Erythroblast (primary cell): ENCODE data around the gene FES.

ENCODE experiments used
- GATA1 ChIP-seq: IDR thresholded peaks from 2 replicates; pipeline ENCODE4 v1.6.1; 2011; ENCODE audit warnings: low read depth, mild to moderate bottlenecking, control low read depth, low read length, moderate library complexity
- POLR2A ChIP-seq: IDR thresholded peaks from 2 replicates; pipeline ENCODE4 v1.6.1; 2011; ENCODE audit warnings: mild to moderate bottlenecking, low read length

DNA sequence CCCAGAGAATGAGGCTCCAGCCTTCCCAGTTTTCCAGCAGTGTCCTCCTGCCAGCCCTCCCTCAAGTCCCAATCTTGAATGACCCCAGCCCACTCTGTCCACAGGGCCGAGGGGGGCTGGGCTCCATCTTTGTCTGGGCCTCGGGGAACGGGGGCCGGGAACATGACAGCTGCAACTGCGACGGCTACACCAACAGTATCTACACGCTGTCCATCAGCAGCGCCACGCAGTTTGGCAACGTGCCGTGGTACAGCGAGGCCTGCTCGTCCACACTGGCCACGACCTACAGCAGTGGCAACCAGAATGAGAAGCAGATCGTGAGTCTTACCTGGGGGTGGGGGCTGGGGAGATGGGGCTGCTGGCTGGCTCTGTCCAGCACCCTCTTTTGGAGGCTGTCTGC lies 5.6 kb upstream of the FES start:
- TF ChIP-seq POLR2A (no peak), GATA1 (no peak)
